ENCODE data around the gene SUMO4.

DNA sequence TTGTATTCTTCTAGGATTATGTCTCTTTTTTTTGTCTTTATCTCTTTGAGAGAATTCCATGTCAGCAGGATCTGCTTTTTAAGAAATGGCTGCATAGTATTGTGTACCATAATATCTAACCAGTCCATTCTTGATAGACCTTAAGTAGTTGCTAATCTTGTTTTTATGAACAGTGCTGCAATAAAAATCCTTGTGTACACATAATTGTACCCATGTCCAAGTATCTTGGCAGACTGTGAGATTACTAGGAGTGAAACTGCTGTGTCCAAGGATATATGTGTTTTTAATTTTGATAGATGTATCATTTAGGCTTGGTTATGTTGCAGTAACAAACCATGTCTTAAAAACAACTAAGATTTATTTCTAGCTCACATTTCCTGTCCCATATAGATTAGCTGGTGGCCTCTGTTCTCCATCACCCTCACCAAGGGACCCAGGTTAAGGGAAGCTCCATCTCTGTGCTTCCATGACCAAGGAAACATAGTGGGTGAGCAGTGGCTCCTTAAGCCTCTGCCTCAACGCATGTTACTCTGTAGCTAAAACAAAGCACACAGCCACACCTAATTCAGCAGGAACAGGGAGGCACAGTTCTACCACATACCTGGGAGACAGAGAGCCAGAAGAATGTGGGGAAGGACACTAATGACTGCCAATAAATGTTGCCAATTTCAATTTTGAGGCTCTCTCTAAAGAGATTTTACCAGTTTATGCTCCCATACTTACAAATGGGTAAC lies 12.1 kb upstream of the SUMO4 start:
- TF ChIP-seq TEAD4 (IDR thresholded peaks at IDR 0.05; ENCODE audit: low read depth, low read length) = no peak
- TF ChIP-seq EP300 (IDR thresholded peaks at IDR 0.05; ENCODE audit: borderline replicate concordance in 1 of 2, low read depth in 2 of 2, low read length in 2 of 2) = no peak
- TF ChIP-seq, protein P1, sequence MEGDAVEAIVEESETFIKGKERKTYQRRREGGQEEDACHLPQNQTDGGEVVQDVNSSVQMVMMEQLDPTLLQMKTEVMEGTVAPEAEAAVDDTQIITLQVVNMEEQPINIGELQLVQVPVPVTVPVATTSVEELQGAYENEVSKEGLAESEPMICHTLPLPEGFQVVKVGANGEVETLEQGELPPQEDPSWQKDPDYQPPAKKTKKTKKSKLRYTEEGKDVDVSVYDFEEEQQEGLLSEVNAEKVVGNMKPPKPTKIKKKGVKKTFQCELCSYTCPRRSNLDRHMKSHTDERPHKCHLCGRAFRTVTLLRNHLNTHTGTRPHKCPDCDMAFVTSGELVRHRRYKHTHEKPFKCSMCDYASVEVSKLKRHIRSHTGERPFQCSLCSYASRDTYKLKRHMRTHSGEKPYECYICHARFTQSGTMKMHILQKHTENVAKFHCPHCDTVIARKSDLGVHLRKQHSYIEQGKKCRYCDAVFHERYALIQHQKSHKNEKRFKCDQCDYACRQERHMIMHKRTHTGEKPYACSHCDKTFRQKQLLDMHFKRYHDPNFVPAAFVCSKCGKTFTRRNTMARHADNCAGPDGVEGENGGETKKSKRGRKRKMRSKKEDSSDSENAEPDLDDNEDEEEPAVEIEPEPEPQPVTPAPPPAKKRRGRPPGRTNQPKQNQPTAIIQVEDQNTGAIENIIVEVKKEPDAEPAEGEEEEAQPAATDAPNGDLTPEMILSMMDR (IDR thresholded peaks at IDR 0.05; ENCODE audit: control extremely low read depth in 1 of 3, insufficient read depth in 1 of 3, low read depth in 1 of 3, low read length in 3 of 3) = no peak
- TF ChIP-seq ZNF274 (IDR thresholded peaks at IDR 0.05; ENCODE audit: borderline replicate concordance, extremely low read depth, low read length) = no peak
- TF ChIP-seq POLR2AphosphoS5 (IDR thresholded peaks at IDR 0.05; ENCODE audit: low read depth, low read length) = no peak
- TF ChIP-seq, protein P2, sequence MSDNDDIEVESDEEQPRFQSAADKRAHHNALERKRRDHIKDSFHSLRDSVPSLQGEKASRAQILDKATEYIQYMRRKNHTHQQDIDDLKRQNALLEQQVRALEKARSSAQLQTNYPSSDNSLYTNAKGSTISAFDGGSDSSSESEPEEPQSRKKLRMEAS (IDR thresholded peaks at IDR 0.05) = no peak

Data from H1 (cell line).